GM21360 (cell line): ENCODE results near the gene USP32.
"Not testable (repeated sequence)": the region's sequence is repeated elsewhere in the genome, so short reads cannot be mapped to it uniquely, and the experiment has no call there.

Experiments used
- ATAC-seq: cut with Tn5 transposase; IDR thresholded peaks from one replicate; pipeline ENCODE4 v1.9.1; 2021; ENCODE audit warnings: mild to moderate bottlenecking, moderate library complexity; ENCODE audit not compliant: unreplicated experiment

Gene USP32

GRCh38 chr17:60247836-60248461 is 144.0 kb downstream of the USP32 start:
- no peak for ATAC-seq

- ATAC-seq, result no peak
These were observed 147.3 kb downstream of the USP32 start for GRCh38 chr17:60244656-60245055.

DNA sequence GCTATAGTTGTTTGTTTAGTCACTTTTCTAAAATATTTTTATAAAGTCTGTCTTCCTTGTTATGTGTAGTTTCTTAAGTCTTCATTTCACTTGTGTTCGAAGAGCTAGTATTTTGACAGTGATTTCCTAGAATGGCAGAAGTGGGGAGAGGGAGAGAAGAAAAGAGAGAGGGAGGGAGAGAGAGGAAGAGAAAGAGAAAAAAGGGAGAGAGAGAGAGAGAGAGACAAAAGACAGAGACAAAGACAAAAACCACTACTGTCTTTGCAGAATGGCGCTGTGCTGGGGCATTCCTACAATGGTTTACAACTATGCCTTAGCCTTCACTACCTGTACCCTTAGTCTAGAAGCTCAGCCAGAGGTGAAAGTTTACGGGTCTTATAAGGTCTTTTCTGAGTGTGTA is 151.6 kb downstream of the USP32 start:
- ATAC-seq, result no peak

DNA sequence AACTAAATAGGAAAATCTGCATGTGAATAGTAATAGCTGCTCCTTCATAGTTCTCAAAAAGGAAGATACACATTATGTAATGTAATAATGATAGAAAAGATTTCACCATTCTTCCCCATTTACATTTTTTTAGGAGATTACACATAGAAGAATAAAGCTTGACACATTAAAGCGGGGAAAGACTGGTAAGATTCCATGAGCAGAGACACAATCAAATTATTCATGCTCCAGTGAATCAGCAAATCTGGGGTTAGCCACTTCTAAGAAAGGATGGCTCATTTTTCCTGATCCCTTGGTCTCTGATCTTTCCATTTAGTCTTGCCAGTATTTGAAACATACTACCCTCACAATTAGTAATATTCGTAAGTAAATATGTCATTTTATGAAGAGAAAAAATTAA is 160.2 kb downstream of the USP32 start:
- no peak for ATAC-seq

- ATAC-seq, result no peak
These were observed 160.7 kb downstream of the USP32 start for GRCh38 chr17:60231234-60231633.

DNA sequence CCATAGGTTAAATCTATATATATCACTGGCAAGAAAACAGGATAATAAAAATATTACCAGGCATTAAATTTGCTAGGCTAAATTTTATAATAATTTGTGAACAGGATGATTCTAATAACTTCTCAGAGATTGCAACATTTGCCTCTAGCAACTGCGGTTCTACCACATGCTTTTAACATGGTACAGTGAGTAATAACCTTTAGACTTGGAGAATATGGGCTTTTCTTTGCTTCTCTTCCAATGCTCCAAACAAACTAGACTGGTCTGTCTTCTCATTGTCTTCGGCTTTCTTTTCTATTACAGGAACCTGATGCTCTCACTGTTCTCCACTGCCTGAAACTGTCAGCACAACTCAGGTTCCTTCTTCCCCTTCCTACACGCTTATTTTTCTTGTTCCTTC is 161.6 kb downstream of the USP32 start:
- ATAC-seq, result no peak

GRCh38 chr17:60229188-60229802 is 162.6 kb downstream of the USP32 start:
- ATAC-seq, result no peak

DNA sequence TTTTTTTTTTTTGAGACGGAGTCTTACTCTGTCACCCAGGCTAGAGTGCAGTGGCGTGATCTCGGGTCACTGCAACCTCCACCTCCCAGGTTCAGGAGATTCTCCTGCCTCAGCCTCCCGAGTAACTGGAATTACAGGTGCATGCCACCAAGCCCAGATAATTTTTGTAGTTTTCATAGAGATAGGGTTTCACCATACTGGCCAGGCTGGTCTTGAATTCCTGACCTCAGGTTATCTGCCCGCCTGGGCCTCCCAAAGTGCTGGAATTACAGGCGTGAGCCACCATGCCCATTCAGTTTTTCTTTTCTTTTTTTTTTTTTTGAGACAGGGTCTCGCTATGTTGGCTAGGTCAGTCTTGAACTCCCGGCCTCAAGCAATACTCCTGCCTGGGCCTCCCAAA is 164.7 kb downstream of the USP32 start:
- not testable (repeated sequence) for ATAC-seq

GRCh38 chr17:60224064-60224463 is 167.9 kb downstream of the USP32 start:
- ATAC-seq, result no peak

DNA sequence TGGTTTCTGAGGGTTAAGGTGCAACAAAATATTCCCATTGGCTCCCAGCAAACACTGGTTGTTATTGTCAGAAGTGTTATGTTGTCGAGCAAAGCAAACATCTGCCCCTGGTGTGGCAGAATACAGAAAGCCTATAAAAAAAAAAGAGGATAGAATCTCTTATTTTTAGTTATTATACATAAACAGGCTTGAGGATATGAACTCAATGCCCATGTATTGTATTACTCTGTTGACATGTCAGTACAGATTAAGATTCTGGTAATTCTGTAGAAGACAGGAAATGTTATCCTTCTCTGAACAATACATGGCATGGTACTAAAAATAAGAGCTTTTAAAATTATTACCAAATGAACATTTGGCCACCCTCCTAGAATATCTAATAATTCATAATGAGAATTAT is 168.5 kb downstream of the USP32 start:
- ATAC-seq, result no peak

DNA sequence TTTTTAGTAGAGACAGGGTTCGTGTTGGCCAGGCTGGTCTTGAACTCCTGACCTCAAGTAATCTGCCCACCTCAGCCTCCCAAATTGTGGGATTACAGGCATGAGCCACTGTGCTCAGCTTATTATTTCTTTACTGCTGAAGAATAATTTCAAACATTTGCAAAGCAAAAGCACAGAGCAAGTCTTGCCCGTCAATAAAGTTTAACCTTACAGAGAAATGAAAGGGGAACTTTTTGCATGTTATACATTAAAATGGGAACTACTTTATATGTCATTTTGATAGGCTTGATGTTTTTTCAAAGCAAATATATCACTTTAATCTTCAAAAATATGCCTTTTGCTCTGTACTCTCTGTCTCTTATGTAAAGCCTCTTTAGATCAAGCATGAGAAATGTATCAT is 173.2 kb downstream of the USP32 start:
- ATAC-seq, result not testable (repeated sequence)

GRCh38 chr17:60215895-60216294 is 176.0 kb downstream of the USP32 start:
- not testable (repeated sequence) for ATAC-seq

DNA sequence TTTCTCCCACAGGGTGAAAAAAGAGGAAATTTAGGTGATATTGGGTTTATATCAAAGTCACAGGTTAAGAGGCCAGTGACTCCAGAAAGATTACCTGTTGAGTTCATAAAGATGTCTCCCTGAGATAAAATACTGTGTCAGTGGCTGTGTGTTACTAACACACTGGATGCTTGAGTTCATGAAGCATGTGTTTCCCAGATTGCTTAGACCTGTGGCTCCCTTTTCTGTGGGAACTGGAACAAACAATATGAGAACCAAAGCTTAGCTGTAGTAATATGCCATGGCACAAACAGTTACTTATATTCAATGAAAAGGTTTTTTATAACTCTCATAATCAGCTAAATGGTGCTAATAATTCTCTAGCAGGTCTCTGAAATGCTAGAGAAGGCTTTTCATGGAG is 180.7 kb downstream of the USP32 start:
- ATAC-seq, result not testable (repeated sequence)

- ATAC-seq, result not testable (repeated sequence)
These were observed 183.6 kb downstream of the USP32 start for GRCh38 chr17:60208302-60208701.

DNA sequence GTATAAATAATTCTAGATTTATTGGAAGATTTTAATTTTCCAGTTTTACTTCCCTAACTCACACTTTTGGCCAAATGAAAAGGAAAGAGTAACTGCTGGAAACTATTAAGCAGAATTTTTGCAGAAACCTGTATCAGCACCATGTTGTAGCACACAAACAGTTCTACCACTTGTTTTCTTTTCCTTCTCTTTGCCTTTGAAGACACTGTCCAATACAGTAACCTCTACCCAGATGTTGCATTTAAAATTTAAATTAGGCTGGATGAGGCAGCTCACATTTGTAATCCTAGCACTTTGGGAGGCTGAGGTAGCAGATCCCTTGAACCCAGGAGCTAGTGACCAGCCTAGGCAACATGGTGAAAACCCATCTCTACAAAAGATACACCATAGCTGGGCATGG is 186.2 kb downstream of the USP32 start:
- not testable (repeated sequence) for ATAC-seq

DNA sequence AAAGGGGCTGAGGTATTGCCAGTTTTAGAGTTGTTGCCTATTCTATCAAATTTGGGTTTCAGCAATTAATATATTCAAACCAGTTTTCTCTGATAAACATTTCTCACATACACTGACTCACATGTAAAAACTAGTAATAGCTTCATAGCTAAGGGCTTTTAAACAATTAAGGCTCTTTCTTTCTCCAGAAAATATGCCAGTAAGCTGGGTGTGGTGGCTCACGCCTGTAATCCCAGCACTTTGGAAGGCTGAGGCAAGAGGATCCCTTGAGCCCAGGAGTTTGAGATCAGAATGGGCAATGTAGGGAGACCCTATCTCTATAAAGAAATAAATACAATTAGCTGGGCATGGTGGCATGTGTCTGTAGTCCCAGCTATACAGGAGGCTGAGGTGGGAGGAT is 193.3 kb downstream of the USP32 start:
- not testable (repeated sequence) for ATAC-seq

DNA sequence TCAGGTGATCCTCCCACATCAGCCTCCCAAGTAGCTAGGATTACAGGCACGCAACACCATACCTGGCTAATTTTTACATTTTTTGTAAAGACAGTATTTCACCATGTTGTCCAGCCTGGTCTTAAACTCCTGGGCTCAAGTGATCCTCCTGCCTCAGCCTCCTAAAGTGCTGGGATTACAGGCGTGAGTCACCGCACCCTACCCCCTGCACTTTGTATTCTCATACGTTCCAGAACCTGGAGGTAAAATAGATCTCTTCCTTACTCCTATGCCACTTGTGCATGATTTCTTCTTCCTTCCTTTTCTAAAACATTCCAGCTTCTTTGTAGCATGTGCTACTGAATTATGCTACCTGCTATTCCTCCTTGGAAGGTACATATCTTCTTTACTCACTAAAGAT is 197.8 kb downstream of the USP32 start:
- ATAC-seq, result not testable (repeated sequence)

GRCh38 chr17:60193482-60193881 is 198.5 kb downstream of the USP32 start:
- ATAC-seq, result no peak

GRCh38 chr17:60193032-60193431 is 198.9 kb downstream of the USP32 start:
- ATAC-seq, result not testable (repeated sequence)

DNA sequence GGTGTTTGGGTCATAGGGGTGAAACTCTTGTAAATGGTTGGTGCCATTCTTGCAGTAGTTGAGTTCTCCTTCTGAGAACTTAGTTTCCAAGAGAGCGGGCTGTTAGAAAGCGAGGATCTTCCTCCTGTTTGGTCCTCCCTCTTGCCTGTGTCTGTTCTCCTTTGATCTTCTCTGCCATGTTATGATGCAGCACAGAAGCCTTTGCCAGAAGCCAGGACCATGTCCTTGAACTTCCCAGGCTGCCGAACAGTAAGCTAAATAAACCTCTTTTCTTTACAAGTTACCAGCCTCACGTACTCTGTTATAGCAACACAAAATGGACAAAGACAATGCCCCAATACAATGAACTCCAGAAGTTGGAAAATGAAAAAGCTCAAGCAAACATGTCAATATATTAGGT is 201.9 kb downstream of the USP32 start:
- ATAC-seq, result not testable (repeated sequence)

GRCh38 chr17:60188759-60189158 is 203.2 kb downstream of the USP32 start:
- ATAC-seq, result no peak

GRCh38 chr17:60186846-60187745 is 204.8 kb downstream of the USP32 start:
- not testable (repeated sequence) for ATAC-seq
